Gastroesophageal sphincter (tissue), 4 donors: ENCODE data around the gene KLHL29. TPM values are rescaled to one million over a fixed set of nuclear protein-coding genes. Genes with fewer than 3 reads are reported as not detected.

Experiments
- ATAC-seq: fragments of 150-250 bp; one replicate; pipeline ENCODE4 v1.9.1; 2016; ENCODE audit warnings: mild to moderate bottlenecking, moderate library complexity
- H3K27ac ChIP-seq, 4 donors: fragments of 200-600 bp; sonication (generic) in 3 of 4; 1 replicate in 3 of 4; 2 replicates in 1 of 4; pipeline ENCODE4 v1.5.1; 2016 to 2019
- H3K27me3 ChIP-seq: fragments of 200-600 bp; sonication (generic); one replicate; pipeline ENCODE4 v1.5.1; 2019
- H3K36me3 ChIP-seq, 2 donors: fragments of 200-600 bp; sonication (generic); one replicate each; pipeline ENCODE4 v1.5.1; 2019; ENCODE audit warnings: control low read depth in 1 of 2
- H3K4me1 ChIP-seq, 3 donors: fragments of 200-600 bp; sonication (generic); 1 replicate in 2 of 3; 2 replicates in 1 of 3; pipeline ENCODE4 v1.5.1; 2016 to 2019; ENCODE audit warnings: control low read depth in 2 of 3
- H3K4me3 ChIP-seq, 2 donors: fragments of 200-600 bp; sonication (generic); one replicate each; pipeline ENCODE4 v1.5.1; 2019; ENCODE audit warnings: mild to moderate bottlenecking in 1 of 2, moderate library complexity in 1 of 2
- H3K9me3 ChIP-seq, 3 donors: fragments of 200-600 bp; sonication (generic); one replicate each; pipeline ENCODE4 v1.5.1; 2017 to 2019; ENCODE audit warnings: control low read depth in 2 of 3
- EP300 ChIP-seq: sonication (generic); formaldehyde crosslinking; IDR thresholded peaks from one replicate; pipeline ENCODE4 v1.6.1; 2017; ENCODE audit warnings: antibody characterized with exemption, mild to moderate bottlenecking
- POLR2A ChIP-seq, 2 donors: fragments of 450-650 bp; IDR thresholded peaks; one replicate each; pipeline ENCODE4 v1.6.1; 2017; ENCODE audit warnings: antibody characterized with exemption in 2 of 2, mild to moderate bottlenecking in 2 of 2, moderate library complexity in 1 of 2
- POLR2AphosphoS5 ChIP-seq: sonication (generic); formaldehyde crosslinking; IDR thresholded peaks from one replicate; pipeline ENCODE4 v1.6.1; 2017; ENCODE audit warnings: antibody characterized with exemption
- WGBS, 2 donors: methylation state at CpG; one replicate each; pipeline ENCODE4 v1.1.5; 2018; ENCODE audit warnings: low coverage in 1 of 2; 5-methylcytosine and 5-hydroxymethylcytosine counted together
- total RNA-seq, 4 donors: library from RNA; depleted of rRNA; stranded (reverse); fragments of >200 nt; gene quantifications; one replicate each; pipeline ENCODE4 v1.1.0, GENCODE V29; 2016
- TF ChIP-seq, protein P1 (sequence below), 4 experiments: fragments of 200-600 bp in 2 of 4; fragments of 450-650 bp in 2 of 4; sonication (generic) in 1 of 4; IDR thresholded peaks; one replicate each; pipeline ENCODE4 v1.5.1; 2017 to 2019; ENCODE audit warnings: antibody characterized with exemption in 4 of 4, mild to moderate bottlenecking in 2 of 4, moderate library complexity in 2 of 4

The KLHL29 gene
- total RNA-seq, 4 donors from 2014 or later: 15.2 to 31.5 (median 24.2) TPM

GRCh38 chr2:23491591-23492336, 106.8 kb downstream of the KLHL29 start:
- no peaks in the 10 kb centered on the region for H3K9me3 ChIP-seq
- 94 to 97% methylated on average over 9 to 12 of the region's 12 CpGs for WGBS, 2 donors
- TF ChIP-seq POLR2AphosphoS5: no peak
- TF ChIP-seq EP300: no peak
- no peak for TF ChIP-seq POLR2A (IDR thresholded peaks at IDR 0.05)
- TF ChIP-seq, protein P1, sequence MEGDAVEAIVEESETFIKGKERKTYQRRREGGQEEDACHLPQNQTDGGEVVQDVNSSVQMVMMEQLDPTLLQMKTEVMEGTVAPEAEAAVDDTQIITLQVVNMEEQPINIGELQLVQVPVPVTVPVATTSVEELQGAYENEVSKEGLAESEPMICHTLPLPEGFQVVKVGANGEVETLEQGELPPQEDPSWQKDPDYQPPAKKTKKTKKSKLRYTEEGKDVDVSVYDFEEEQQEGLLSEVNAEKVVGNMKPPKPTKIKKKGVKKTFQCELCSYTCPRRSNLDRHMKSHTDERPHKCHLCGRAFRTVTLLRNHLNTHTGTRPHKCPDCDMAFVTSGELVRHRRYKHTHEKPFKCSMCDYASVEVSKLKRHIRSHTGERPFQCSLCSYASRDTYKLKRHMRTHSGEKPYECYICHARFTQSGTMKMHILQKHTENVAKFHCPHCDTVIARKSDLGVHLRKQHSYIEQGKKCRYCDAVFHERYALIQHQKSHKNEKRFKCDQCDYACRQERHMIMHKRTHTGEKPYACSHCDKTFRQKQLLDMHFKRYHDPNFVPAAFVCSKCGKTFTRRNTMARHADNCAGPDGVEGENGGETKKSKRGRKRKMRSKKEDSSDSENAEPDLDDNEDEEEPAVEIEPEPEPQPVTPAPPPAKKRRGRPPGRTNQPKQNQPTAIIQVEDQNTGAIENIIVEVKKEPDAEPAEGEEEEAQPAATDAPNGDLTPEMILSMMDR (IDR thresholded peaks at IDR 0.05): no peak
- H3K4me1 ChIP-seq: peaks cover 0 to 22% (median 2%) of the 10 kb centered on the region in 3 donors
- no peak for ATAC-seq
- H3K27me3 ChIP-seq: no peaks in the 10 kb centered on the region
- H3K36me3 ChIP-seq: peaks cover 0 to 3% of the 10 kb centered on the region in 2 donors
- H3K27ac ChIP-seq: no peak overlapping the region
- H3K4me3 ChIP-seq: no peak overlapping the region

GRCh38 chr2:23492337-23492675, 107.3 kb downstream of the KLHL29 start:
- no peak for ATAC-seq
- 20% methylated on average over 1 of the region's 5 CpGs; no CpG with 5 or more reads in 1 of the 2 donors for WGBS, 2 donors
- no peaks in the 10 kb centered on the region for H3K27me3 ChIP-seq
- no peak overlapping the region for H3K27ac ChIP-seq
- H3K4me1 ChIP-seq: peaks cover 0 to 22% (median under 1%) of the 10 kb centered on the region in 3 donors
- H3K9me3 ChIP-seq: no peaks in the 10 kb centered on the region
- TF ChIP-seq EP300: no peak
- no peak for TF ChIP-seq POLR2A (IDR thresholded peaks at IDR 0.05)
- TF ChIP-seq, protein P1 (IDR thresholded peaks at IDR 0.05): no peak
- TF ChIP-seq POLR2AphosphoS5: no peak
- no peak overlapping the region for H3K4me3 ChIP-seq
- peaks cover 0 to 3% of the 10 kb centered on the region in 2 donors for H3K36me3 ChIP-seq

- TF ChIP-seq POLR2AphosphoS5 (no peak), POLR2A (IDR thresholded peaks at IDR 0.05) (no peak), EP300 (no peak)
- TF ChIP-seq, protein P1 (IDR thresholded peaks at IDR 0.05): no peak
- Histone ChIP-seq H3K4me1 (peaks cover 0 to 26% (median 5%) of the 10 kb centered on the region in 3 donors), H3K9me3 (no peaks in the 10 kb centered on the region), H3K27ac (no peak overlapping the region), H3K27me3 (no peaks in the 10 kb centered on the region), H3K36me3 (peaks cover 0 to 3% of the 10 kb centered on the region in 2 donors), H3K4me3 (no peak overlapping the region)
- no peak for ATAC-seq
- WGBS, 2 donors: 73 to 80% methylated on average over 1 to 6 of the region's 7 CpGs
Measured at GRCh38 chr2:23492921-23493320, 107.9 kb downstream of the KLHL29 start.

- H3K4me3 ChIP-seq: no peak overlapping the region
- WGBS, 2 donors: 67 to 69% methylated on average over 4 of the region's 4 CpGs
- TF ChIP-seq POLR2A (IDR thresholded peaks at IDR 0.05) (no peak), EP300 (no peak), POLR2AphosphoS5 (no peak)
- TF ChIP-seq, protein P1 (IDR thresholded peaks at IDR 0.05): no peak
- peaks cover 0 to 35% (median 5%) of the 10 kb centered on the region in 3 donors for H3K4me1 ChIP-seq
- no peaks in the 10 kb centered on the region for H3K27me3 ChIP-seq
- no peak for ATAC-seq
- H3K36me3 ChIP-seq: peaks cover 0 to 3% of the 10 kb centered on the region in 2 donors
- H3K9me3 ChIP-seq: no peaks in the 10 kb centered on the region
- no peak overlapping the region for H3K27ac ChIP-seq
Measured at GRCh38 chr2:23493846-23494245, 108.9 kb downstream of the KLHL29 start.

- 50 to 64% methylated on average over 2 to 5 of the region's 8 CpGs for WGBS, 2 donors
- TF ChIP-seq, protein P1 (IDR thresholded peaks at IDR 0.05): no peak
- TF ChIP-seq EP300 (no peak), POLR2AphosphoS5 (no peak), POLR2A (IDR thresholded peaks at IDR 0.05) (no peak)
- H3K27me3 ChIP-seq: no peaks in the 10 kb centered on the region
- no peak overlapping the region for H3K4me3 ChIP-seq
- H3K9me3 ChIP-seq: no peaks in the 10 kb centered on the region
- ATAC-seq: no peak
- no peak overlapping the region for H3K27ac ChIP-seq
- peaks cover 0 to 39% (median 5%) of the 10 kb centered on the region in 3 donors for H3K4me1 ChIP-seq
- peaks cover 0 to 3% of the 10 kb centered on the region in 2 donors for H3K36me3 ChIP-seq
Measured at GRCh38 chr2:23494286-23494685, 109.3 kb downstream of the KLHL29 start.
